C4-2B (cell line): ENCODE measurements around the gene MAVS.

ENCODE experiments used
- CTCF ChIP-seq: fragments of 450-650 bp; conservative IDR thresholded peaks from 2 replicates; pipeline ENCODE4 v1.5.1; 2017; ENCODE audit warnings: mild to moderate bottlenecking
- ZFX ChIP-seq: fragments of 450-650 bp; IDR thresholded peaks from 2 replicates; pipeline ENCODE4 v1.6.1; 2017

- TF ChIP-seq CTCF, result no peak
- TF ChIP-seq ZFX, result no peak
These were observed 50.4 kb downstream of the MAVS start for GRCh38 chr20:3896853-3897583.
